ENCODE data around the gene COL27A1.

Gene COL27A1

DNA sequence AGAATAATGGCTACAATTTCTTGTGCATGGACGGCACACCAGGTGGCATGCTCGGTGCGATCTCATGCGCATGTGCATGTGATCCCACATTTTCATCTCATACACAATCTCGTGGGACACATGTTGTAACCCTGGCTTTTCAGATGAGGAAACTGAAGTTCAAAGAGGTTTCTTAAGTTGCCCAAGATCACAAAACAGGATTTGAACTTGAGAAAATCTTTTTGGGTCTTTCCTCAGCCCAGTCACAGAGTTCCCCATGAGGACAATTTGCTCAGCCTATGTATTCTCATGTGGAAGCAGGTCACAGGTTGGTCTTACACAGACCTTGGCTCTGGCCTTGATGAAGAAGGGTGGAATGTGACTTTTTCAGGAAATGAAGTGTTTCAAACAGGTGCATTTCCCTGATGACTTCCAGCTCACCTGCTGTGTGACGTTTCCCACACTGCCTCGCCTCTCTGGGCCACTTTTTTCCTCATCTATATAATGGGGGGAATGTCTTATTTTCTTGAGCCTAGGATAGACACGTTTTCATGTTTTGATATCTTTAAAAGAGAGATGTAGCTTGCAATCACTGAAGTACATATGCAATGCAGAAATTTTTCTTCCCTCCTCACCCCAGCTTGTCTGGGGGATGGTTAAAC is 160.5 kb downstream of the COL27A1 start:
- Histone ChIP-seq H2AK5ac (ENCODE audit: low read depth, low read length) (no peak overlapping the region), H3K9me3 (replicated peaks in 1 of 2; ENCODE audit: control insufficient read depth in 2 of 2, insufficient read depth in 1 of 2, low read depth in 1 of 2, low read length in 2 of 2) (peaks cover 0 to 2% of the 10 kb centered on the region in 2 donors), H2AFZ (ENCODE audit: low read length) (no peak overlapping the region), H3K14ac (ENCODE audit: low read length) (no peak overlapping the region), H3K4me3 (ENCODE audit: low read length in 2 of 2) (no peak overlapping the region), H2BK5ac (ENCODE audit: low read length) (no peak overlapping the region), H2BK120ac (ENCODE audit: low read depth, low read length) (no peak overlapping the region), H4K8ac (ENCODE audit: low read depth, low read length) (no peak overlapping the region), H3K36me3 (replicated peaks in 1 of 2; ENCODE audit: control insufficient read depth in 2 of 2, insufficient read depth in 2 of 2, low read length in 2 of 2) (no peaks in the 10 kb centered on the region), H4K91ac (ENCODE audit: low read depth, low read length, poor library complexity) (no peak overlapping the region), H3K23ac (ENCODE audit: low read depth, low read length, poor library complexity) (no peak overlapping the region), H3K4ac (ENCODE audit: low read length) (no peak overlapping the region), H3K9ac (ENCODE audit: low read depth, low read length, poor library complexity) (no peak overlapping the region), H2BK15ac (ENCODE audit: low read length) (no peak overlapping the region), H3K79me1 (ENCODE audit: low read depth, low read length) (no peaks in the 10 kb centered on the region), H3K27ac (replicated peaks; ENCODE audit: low read length) (no peak overlapping the region), H3K4me1 (ENCODE audit: control insufficient read depth in 2 of 2, insufficient read depth in 1 of 2, low read depth in 1 of 2, low read length in 2 of 2) (peaks cover 0 to 3% of the 10 kb centered on the region in 2 donors), H3K4me2 (ENCODE audit: insufficient read depth, low read length, poor library complexity, severe bottlenecking) (no peak overlapping the region), H3K18ac (ENCODE audit: low read length) (no peak overlapping the region), H3K27me3 (ENCODE audit: control insufficient read depth in 3 of 3, insufficient read depth in 3 of 3, low read depth in 1 of 3, low read length in 3 of 3) (no peaks in the 10 kb centered on the region), H2BK12ac (ENCODE audit: low read length) (no peak overlapping the region)
- no peak for DNase-seq (ENCODE audit: low spot score)
- no CpG with 5 or more reads among the region's 8 CpGs for WGBS, 2 donors (ENCODE audit: extremely low coverage in 2 of 2, insufficient read length in 2 of 2, insufficient replicate concordance in 1 of 2)

DNA sequence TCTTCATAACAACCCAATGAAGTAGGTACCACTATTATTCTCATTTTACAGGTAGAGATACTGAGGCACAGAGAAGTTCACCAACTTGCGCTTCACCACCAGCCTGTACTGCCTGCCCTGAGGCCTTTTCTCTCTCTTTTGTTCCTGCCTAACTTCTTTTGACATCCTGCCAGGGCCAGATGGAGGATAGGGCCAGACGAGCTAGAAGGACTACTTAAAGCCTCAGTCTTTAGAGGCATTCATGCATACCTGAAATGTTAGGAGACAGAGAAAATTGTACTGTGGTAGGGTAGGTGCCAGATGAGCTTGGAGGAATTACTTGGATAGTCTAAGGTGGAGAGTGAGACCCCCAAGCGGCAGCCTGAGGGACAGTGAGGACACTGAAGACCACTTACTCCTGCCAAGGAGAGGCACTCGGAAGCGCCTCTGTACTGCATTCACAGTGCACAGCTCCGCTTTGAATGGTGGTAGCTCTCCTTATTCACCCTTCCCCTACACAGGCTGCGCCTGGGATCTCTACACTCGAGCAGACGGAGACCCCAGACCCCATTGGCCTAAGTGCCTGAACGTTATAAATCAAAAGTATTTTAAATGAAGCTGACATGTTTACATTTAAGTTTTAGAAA is 161.4 kb downstream of the COL27A1 start:
- peaks cover 0 to 2% of the 10 kb centered on the region in 2 donors for H3K9me3 ChIP-seq (replicated peaks in 1 of 2; ENCODE audit: control insufficient read depth in 2 of 2, insufficient read depth in 1 of 2, low read depth in 1 of 2, low read length in 2 of 2)
- H3K4me1 ChIP-seq (ENCODE audit: control insufficient read depth in 2 of 2, insufficient read depth in 1 of 2, low read depth in 1 of 2, low read length in 2 of 2), result peaks cover 0 to 3% of the 10 kb centered on the region in 2 donors
- peak overlapping the region; percentile 27 for H2AFZ ChIP-seq (ENCODE audit: low read length)
- H2BK12ac ChIP-seq (ENCODE audit: low read length), result no peak overlapping the region
- no peak overlapping the region for H3K4ac ChIP-seq (ENCODE audit: low read length)
- peak overlapping the region; percentile 1 for H3K18ac ChIP-seq (ENCODE audit: low read length)
- no peak overlapping the region for H3K4me3 ChIP-seq (ENCODE audit: low read length in 2 of 2)
- H3K36me3 ChIP-seq (replicated peaks in 1 of 2; ENCODE audit: control insufficient read depth in 2 of 2, insufficient read depth in 2 of 2, low read length in 2 of 2), result no peaks in the 10 kb centered on the region
- H3K27ac ChIP-seq (replicated peaks; ENCODE audit: low read length), result no peak overlapping the region
- H3K27me3 ChIP-seq (ENCODE audit: control insufficient read depth in 3 of 3, insufficient read depth in 3 of 3, low read depth in 1 of 3, low read length in 3 of 3), result no peaks in the 10 kb centered on the region
- H2BK15ac ChIP-seq (ENCODE audit: low read length), result no peak overlapping the region
- no peak overlapping the region for H4K8ac ChIP-seq (ENCODE audit: low read depth, low read length)
- H2AK5ac ChIP-seq (ENCODE audit: low read depth, low read length), result no peak overlapping the region
- DNase-seq (ENCODE audit: low spot score), result peak; percentile 18
- WGBS, 2 donors (ENCODE audit: extremely low coverage in 2 of 2, insufficient read length in 2 of 2, insufficient replicate concordance in 1 of 2), result no CpG with 5 or more reads among the region's 10 CpGs
- H4K91ac ChIP-seq (ENCODE audit: low read depth, low read length, poor library complexity), result no peak overlapping the region
- H3K79me1 ChIP-seq (ENCODE audit: low read depth, low read length), result no peaks in the 10 kb centered on the region
- no peak overlapping the region for H2BK5ac ChIP-seq (ENCODE audit: low read length)
- H2BK120ac ChIP-seq (ENCODE audit: low read depth, low read length), result no peak overlapping the region
- no peak overlapping the region for H3K4me2 ChIP-seq (ENCODE audit: insufficient read depth, low read length, poor library complexity, severe bottlenecking)
- H3K23ac ChIP-seq (ENCODE audit: low read depth, low read length, poor library complexity), result no peak overlapping the region
- no peak overlapping the region for H3K9ac ChIP-seq (ENCODE audit: low read depth, low read length, poor library complexity)
- H3K14ac ChIP-seq (ENCODE audit: low read length), result no peak overlapping the region

DNA sequence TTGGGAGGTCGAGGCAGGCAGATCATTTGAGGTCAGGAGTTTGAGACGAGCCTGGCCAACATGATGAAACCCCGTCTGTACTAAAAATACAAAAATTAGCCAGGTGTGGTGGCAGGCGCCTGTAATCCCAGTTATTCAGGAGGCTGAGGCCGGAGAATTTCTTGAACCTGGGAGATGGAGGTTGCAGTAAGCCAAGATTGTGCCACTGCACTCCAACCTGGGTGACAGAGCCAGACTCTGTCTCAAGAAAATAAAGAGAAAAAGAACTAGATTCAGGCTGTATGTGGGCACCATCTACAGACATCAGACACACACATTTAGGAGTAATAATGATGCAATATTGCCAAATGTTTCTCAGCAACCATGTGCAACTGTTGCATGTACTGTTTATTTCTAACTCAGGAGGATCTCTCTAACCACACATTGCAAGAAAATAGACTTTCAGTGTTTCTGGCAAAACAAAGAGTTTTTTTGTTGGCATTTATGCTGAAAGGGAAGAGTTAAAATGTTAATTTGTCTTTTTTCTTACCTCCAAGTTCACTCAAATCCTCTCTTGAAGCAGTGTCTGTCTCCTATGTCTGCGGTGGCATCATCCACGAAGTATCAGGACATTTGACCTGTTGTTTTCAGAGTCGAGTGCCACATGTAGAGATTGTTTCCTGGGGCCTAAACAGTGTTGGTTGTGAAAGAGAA is 162.5 kb downstream of the COL27A1 start:
- H4K8ac ChIP-seq (ENCODE audit: low read depth, low read length), result no peak overlapping the region
- H3K79me1 ChIP-seq (ENCODE audit: low read depth, low read length), result no peaks in the 10 kb centered on the region
- H3K4me3 ChIP-seq (ENCODE audit: low read length in 2 of 2), result no peak overlapping the region
- H4K91ac ChIP-seq (ENCODE audit: low read depth, low read length, poor library complexity), result no peak overlapping the region
- WGBS, 2 donors (ENCODE audit: extremely low coverage in 2 of 2, insufficient read length in 2 of 2, insufficient replicate concordance in 1 of 2), result no CpG with 5 or more reads among the region's 8 CpGs
- no peak overlapping the region for H3K23ac ChIP-seq (ENCODE audit: low read depth, low read length, poor library complexity)
- no peak overlapping the region for H3K4ac ChIP-seq (ENCODE audit: low read length)
- H2BK12ac ChIP-seq (ENCODE audit: low read length), result no peak overlapping the region
- H3K27ac ChIP-seq (replicated peaks; ENCODE audit: low read length), result no peak overlapping the region
- no peak overlapping the region for H2BK120ac ChIP-seq (ENCODE audit: low read depth, low read length)
- H2AFZ ChIP-seq (ENCODE audit: low read length), result no peak overlapping the region
- no peak overlapping the region for H2AK5ac ChIP-seq (ENCODE audit: low read depth, low read length)
- H3K9ac ChIP-seq (ENCODE audit: low read depth, low read length, poor library complexity), result no peak overlapping the region
- no peak overlapping the region for H2BK5ac ChIP-seq (ENCODE audit: low read length)
- H2BK15ac ChIP-seq (ENCODE audit: low read length), result no peak overlapping the region
- no peaks in the 10 kb centered on the region for H3K27me3 ChIP-seq (ENCODE audit: control insufficient read depth in 3 of 3, insufficient read depth in 3 of 3, low read depth in 1 of 3, low read length in 3 of 3)
- peaks cover 0 to 3% of the 10 kb centered on the region in 2 donors for H3K4me1 ChIP-seq (ENCODE audit: control insufficient read depth in 2 of 2, insufficient read depth in 1 of 2, low read depth in 1 of 2, low read length in 2 of 2)
- H3K36me3 ChIP-seq (replicated peaks in 1 of 2; ENCODE audit: control insufficient read depth in 2 of 2, insufficient read depth in 2 of 2, low read length in 2 of 2), result no peaks in the 10 kb centered on the region
- peaks cover 0 to 2% of the 10 kb centered on the region in 2 donors for H3K9me3 ChIP-seq (replicated peaks in 1 of 2; ENCODE audit: control insufficient read depth in 2 of 2, insufficient read depth in 1 of 2, low read depth in 1 of 2, low read length in 2 of 2)
- DNase-seq (ENCODE audit: low spot score), result no peak
- H3K14ac ChIP-seq (ENCODE audit: low read length), result no peak overlapping the region
- H3K4me2 ChIP-seq (ENCODE audit: insufficient read depth, low read length, poor library complexity, severe bottlenecking), result no peak overlapping the region
- no peak overlapping the region for H3K18ac ChIP-seq (ENCODE audit: low read length)

DNA sequence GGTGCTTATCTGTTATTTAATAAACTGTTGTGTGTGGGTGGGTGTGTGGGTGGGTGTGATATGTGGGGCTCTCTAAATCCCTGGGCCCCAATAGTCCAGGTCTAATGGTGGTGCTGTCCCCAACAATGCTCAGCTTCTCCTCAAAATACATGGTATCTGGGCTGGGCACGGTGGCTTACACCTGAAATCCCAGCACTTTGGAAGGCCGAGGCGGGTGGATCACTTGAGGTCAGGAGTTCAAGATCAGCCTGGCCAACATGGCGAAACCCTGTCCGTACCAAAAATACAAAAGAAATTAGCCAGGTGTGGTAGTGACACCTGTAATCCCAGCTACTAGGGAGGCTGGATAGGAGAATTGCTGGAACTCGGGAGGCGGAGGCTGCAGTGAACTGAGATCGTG is 163.1 kb downstream of the COL27A1 start:
- Histone ChIP-seq H2BK15ac (ENCODE audit: low read length) (no peak overlapping the region), H3K36me3 (replicated peaks in 1 of 2; ENCODE audit: control insufficient read depth in 2 of 2, insufficient read depth in 2 of 2, low read length in 2 of 2) (no peaks in the 10 kb centered on the region), H3K27ac (replicated peaks; ENCODE audit: low read length) (no peak overlapping the region), H2AFZ (ENCODE audit: low read length) (no peak overlapping the region), H2BK12ac (ENCODE audit: low read length) (no peak overlapping the region), H3K18ac (ENCODE audit: low read length) (no peak overlapping the region), H4K8ac (ENCODE audit: low read depth, low read length) (no peak overlapping the region), H3K23ac (ENCODE audit: low read depth, low read length, poor library complexity) (no peak overlapping the region), H2AK5ac (ENCODE audit: low read depth, low read length) (no peak overlapping the region), H3K9ac (ENCODE audit: low read depth, low read length, poor library complexity) (no peak overlapping the region), H3K4me1 (ENCODE audit: control insufficient read depth in 2 of 2, insufficient read depth in 1 of 2, low read depth in 1 of 2, low read length in 2 of 2) (peaks cover 0 to 3% of the 10 kb centered on the region in 2 donors), H3K4ac (ENCODE audit: low read length) (no peak overlapping the region), H2BK5ac (ENCODE audit: low read length) (no peak overlapping the region), H3K27me3 (ENCODE audit: control insufficient read depth in 3 of 3, insufficient read depth in 3 of 3, low read depth in 1 of 3, low read length in 3 of 3) (no peaks in the 10 kb centered on the region), H3K14ac (ENCODE audit: low read length) (no peak overlapping the region), H2BK120ac (ENCODE audit: low read depth, low read length) (no peak overlapping the region), H4K91ac (ENCODE audit: low read depth, low read length, poor library complexity) (no peak overlapping the region), H3K4me3 (ENCODE audit: low read length in 2 of 2) (no peak overlapping the region), H3K4me2 (ENCODE audit: insufficient read depth, low read length, poor library complexity, severe bottlenecking) (no peak overlapping the region), H3K79me1 (ENCODE audit: low read depth, low read length) (no peaks in the 10 kb centered on the region), H3K9me3 (replicated peaks in 1 of 2; ENCODE audit: control insufficient read depth in 2 of 2, insufficient read depth in 1 of 2, low read depth in 1 of 2, low read length in 2 of 2) (peaks cover 0 to 2% of the 10 kb centered on the region in 2 donors)
- no peak for DNase-seq (ENCODE audit: low spot score)
- WGBS, 2 donors (ENCODE audit: extremely low coverage in 2 of 2, insufficient read length in 2 of 2, insufficient replicate concordance in 1 of 2), result no CpG with 5 or more reads among the region's 8 CpGs

Measured in neuronal stem cell (in vitro differentiated cells).